ENCODE data around the gene ACTG1. TPM values are rescaled to one million over a fixed set of nuclear protein-coding genes. Genes with fewer than 3 reads are reported as not detected.

Gene ACTG1
- total RNA-seq, 2 experiments from 2014 or later, result 3,566 to 4,759 TPM

GRCh38 chr17:81481073-81481799 lies 31.4 kb downstream of the ACTG1 start:
- Mint-ChIP-seq H3K4me1 (peaks cover 10% of the 10 kb centered on the region), H3K9me3 (ENCODE audit: low read depth) (no peaks in the 10 kb centered on the region), H3K27me3 (peaks cover 42% of the 10 kb centered on the region), H3K27ac (no peak overlapping the region), H3K36me3 (no peaks in the 10 kb centered on the region), H3K4me3 (no peak overlapping the region)
- DNase-seq (no peak), ATAC-seq (peak; percentile 40)
- CTCF ChIA-PET, result interaction anchor here (1.5 kb wide), 1 partner anchor 77 kb away, joined by 4 read pairs; no protein-coding TSS in a partner anchor

- CTCF ChIA-PET, result no interaction called here
- H3K4me3 Mint-ChIP-seq, result no peak overlapping the region
These were observed 32.2 kb downstream of the ACTG1 start for GRCh38 chr17:81480140-81481072.

GRCh38 chr17:81479175-81480071 lies 33.2 kb downstream of the ACTG1 start:
- peaks cover 3% of the 10 kb centered on the region for H3K4me1 Mint-ChIP-seq
- no peak overlapping the region for H3K27ac Mint-ChIP-seq
- H3K36me3 Mint-ChIP-seq, result no peaks in the 10 kb centered on the region
- no peak overlapping the region for H3K4me3 Mint-ChIP-seq
- no peak for DNase-seq
- peaks cover 40% of the 10 kb centered on the region for H3K27me3 Mint-ChIP-seq
- H3K9me3 Mint-ChIP-seq (ENCODE audit: low read depth), result no peaks in the 10 kb centered on the region
- no peak for ATAC-seq
- CTCF ChIA-PET, result no interaction called here

More at GRCh38 chr17:81480140-81481072, 32.2 kb downstream of the ACTG1 start:
- peaks cover 40% of the 10 kb centered on the region for H3K27me3 Mint-ChIP-seq
- DNase-seq, result no peak
- H3K36me3 Mint-ChIP-seq, result no peaks in the 10 kb centered on the region
- peaks cover 7% of the 10 kb centered on the region for H3K4me1 Mint-ChIP-seq
- H3K27ac Mint-ChIP-seq, result no peak overlapping the region
- no peak for ATAC-seq
- H3K9me3 Mint-ChIP-seq (ENCODE audit: low read depth), result no peaks in the 10 kb centered on the region

GRCh38 chr17:81478119-81478518 lies 34.5 kb downstream of the ACTG1 start:
- Mint-ChIP-seq H3K36me3 (no peaks in the 10 kb centered on the region), H3K27me3 (peaks cover 34% of the 10 kb centered on the region), H3K4me3 (no peak overlapping the region), H3K4me1 (peaks cover 3% of the 10 kb centered on the region), H3K9me3 (ENCODE audit: low read depth) (no peaks in the 10 kb centered on the region), H3K27ac (no peak overlapping the region)
- no peak for DNase-seq
- no peak for ATAC-seq
- CTCF ChIA-PET, result no interaction called here

- ATAC-seq (no peak), DNase-seq (no peak)
- H3K27me3 Mint-ChIP-seq, result peaks cover 25% of the 10 kb centered on the region
- H3K27ac Mint-ChIP-seq, result no peak overlapping the region
- H3K4me1 Mint-ChIP-seq, result peaks cover 3% of the 10 kb centered on the region
- CTCF ChIA-PET, result no interaction called here
- no peaks in the 10 kb centered on the region for H3K36me3 Mint-ChIP-seq
- no peak overlapping the region for H3K4me3 Mint-ChIP-seq
- no peaks in the 10 kb centered on the region for H3K9me3 Mint-ChIP-seq (ENCODE audit: low read depth)
These were observed 35.4 kb downstream of the ACTG1 start for GRCh38 chr17:81477173-81477572.

GRCh38 chr17:81476635-81477034 lies 36.0 kb downstream of the ACTG1 start:
- CTCF ChIA-PET, result no interaction called here
- ATAC-seq, result no peak
- H3K36me3 Mint-ChIP-seq, result no peaks in the 10 kb centered on the region
- DNase-seq, result no peak
- no peaks in the 10 kb centered on the region for H3K9me3 Mint-ChIP-seq (ENCODE audit: low read depth)
- peaks cover under 1% of the 10 kb centered on the region for H3K4me1 Mint-ChIP-seq
- H3K27ac Mint-ChIP-seq, result no peak overlapping the region
- H3K4me3 Mint-ChIP-seq, result no peak overlapping the region
- peaks cover 19% of the 10 kb centered on the region for H3K27me3 Mint-ChIP-seq

- ATAC-seq (no peak), DNase-seq (no peak)
- Mint-ChIP-seq H3K27me3 (peaks cover 18% of the 10 kb centered on the region), H3K4me1 (no peaks in the 10 kb centered on the region), H3K4me3 (no peak overlapping the region), H3K9me3 (ENCODE audit: low read depth) (no peaks in the 10 kb centered on the region), H3K27ac (no peak overlapping the region), H3K36me3 (no peaks in the 10 kb centered on the region)
- CTCF ChIA-PET, result no interaction called here
These were observed 36.5 kb downstream of the ACTG1 start for GRCh38 chr17:81476097-81476496.

DNA sequence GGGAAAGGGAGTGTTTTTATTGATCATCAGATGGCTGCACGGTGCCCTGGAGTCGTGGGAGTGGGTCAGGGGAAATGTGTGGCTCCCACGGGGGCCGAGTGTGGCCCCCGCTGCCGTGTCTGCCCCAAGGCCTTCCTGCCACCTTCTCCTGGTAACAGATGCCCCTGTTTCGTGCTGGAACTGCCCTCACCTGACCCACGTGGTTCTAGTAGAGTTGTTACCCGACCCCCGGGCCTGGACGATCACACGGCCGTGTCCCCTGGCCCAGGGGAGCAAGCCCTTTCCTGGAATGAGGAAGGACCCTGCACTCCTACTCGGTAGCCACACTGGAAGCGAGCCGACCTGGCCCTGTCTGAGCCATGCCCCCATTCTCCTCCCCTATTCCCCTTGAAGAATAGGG lies 37.6 kb downstream of the ACTG1 start:
- CTCF ChIA-PET, result interaction anchor here (1.1 kb wide), 1 partner anchor 10 kb away, joined by 3 read pairs; no protein-coding TSS in a partner anchor
- ATAC-seq (no peak), DNase-seq (no peak)
- no peaks in the 10 kb centered on the region for H3K36me3 Mint-ChIP-seq
- peaks cover 8% of the 10 kb centered on the region for H3K27me3 Mint-ChIP-seq
- H3K4me3 Mint-ChIP-seq, result no peak overlapping the region
- no peak overlapping the region for H3K27ac Mint-ChIP-seq
- H3K9me3 Mint-ChIP-seq (ENCODE audit: low read depth), result no peaks in the 10 kb centered on the region
- no peaks in the 10 kb centered on the region for H3K4me1 Mint-ChIP-seq

DNA sequence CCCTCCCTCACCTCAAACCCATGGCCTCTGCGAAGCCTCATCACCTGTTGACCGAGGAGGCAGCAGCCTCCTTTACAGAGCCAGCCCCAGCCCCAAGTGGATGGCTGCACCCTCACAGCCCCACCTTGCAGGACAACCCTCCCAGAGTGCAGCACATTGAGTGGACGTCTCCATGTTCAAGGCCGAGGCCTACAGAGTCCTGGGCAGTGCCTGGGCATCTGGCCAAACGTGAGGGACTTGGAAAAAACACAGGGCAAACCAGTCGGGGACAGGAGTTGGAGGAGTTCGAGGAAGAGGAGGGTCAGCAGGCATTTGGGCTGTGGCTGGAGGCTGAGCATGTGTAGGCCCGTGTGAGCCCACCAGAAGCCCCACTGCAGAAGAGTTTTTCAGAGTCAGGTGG lies 39.6 kb downstream of the ACTG1 start:
- H3K36me3 Mint-ChIP-seq, result no peaks in the 10 kb centered on the region
- ATAC-seq (no peak), DNase-seq (no peak)
- H3K4me1 Mint-ChIP-seq, result no peaks in the 10 kb centered on the region
- CTCF ChIA-PET, result interaction anchor here (1.2 to 1.9 kb wide), 2 partner anchors 11 to 220 kb away, joined by 3 to 5 read pairs; no protein-coding TSS in a partner anchor
- H3K4me3 Mint-ChIP-seq, result no peak overlapping the region
- H3K27ac Mint-ChIP-seq, result no peak overlapping the region
- no peaks in the 10 kb centered on the region for H3K9me3 Mint-ChIP-seq (ENCODE audit: low read depth)
- H3K27me3 Mint-ChIP-seq, result peaks cover 2% of the 10 kb centered on the region

GRCh38 chr17:81471818-81472456 lies 40.7 kb downstream of the ACTG1 start:
- Mint-ChIP-seq H3K36me3 (no peaks in the 10 kb centered on the region), H3K27ac (no peak overlapping the region), H3K4me3 (no peak overlapping the region), H3K4me1 (no peaks in the 10 kb centered on the region), H3K27me3 (no peaks in the 10 kb centered on the region), H3K9me3 (ENCODE audit: low read depth) (no peaks in the 10 kb centered on the region)
- CTCF ChIA-PET, result no interaction called here
- DNase-seq, result no peak
- ATAC-seq, result no peak

- DNase-seq (no peak), ATAC-seq (no peak)
- no peak overlapping the region for H3K27ac Mint-ChIP-seq
- no peaks in the 10 kb centered on the region for H3K36me3 Mint-ChIP-seq
- CTCF ChIA-PET, result no interaction called here
- H3K27me3 Mint-ChIP-seq, result no peaks in the 10 kb centered on the region
- H3K9me3 Mint-ChIP-seq (ENCODE audit: low read depth), result no peaks in the 10 kb centered on the region
- H3K4me1 Mint-ChIP-seq, result no peaks in the 10 kb centered on the region
- no peak overlapping the region for H3K4me3 Mint-ChIP-seq
These were observed 41.4 kb downstream of the ACTG1 start for GRCh38 chr17:81470944-81471817.

- Mint-ChIP-seq H3K27ac (no peak overlapping the region), H3K9me3 (ENCODE audit: low read depth) (no peaks in the 10 kb centered on the region), H3K36me3 (no peaks in the 10 kb centered on the region), H3K27me3 (no peaks in the 10 kb centered on the region), H3K4me3 (no peak overlapping the region), H3K4me1 (no peaks in the 10 kb centered on the region)
- ATAC-seq (no peak), DNase-seq (no peak)
- CTCF ChIA-PET, result no interaction called here
These were observed 42.2 kb downstream of the ACTG1 start for GRCh38 chr17:81470270-81470943.

Data from activated CD8-positive, alpha-beta memory T cell treated with anti-CD3 and anti-CD28 coated beads, Interleukin-2, amount 10 ng/mL, durations not matched to agents 7 days and 5 days (primary cell).